Activated naive CD4-positive, alpha-beta T cell treated with anti-CD3 and anti-CD28 coated beads for 36 hours (primary cell): ENCODE measurements around the gene SLC25A26. TPM values are rescaled to one million over a fixed set of nuclear protein-coding genes. Genes with fewer than 3 reads are reported as not detected.

Experiments
- CTCF ChIA-PET: fragments of 350-600 bp; sonication (Branson Sonifier 250); formaldehyde crosslinking; loops from one replicate; lab custom pipeline; 2021; ENCODE audit warnings: antibody characterized with exemption; lab: Charles Lee
- DNase-seq: peaks from one replicate; pipeline ENCODE4 v3.0.0-alpha.2; 2020
- H3K27ac Mint-ChIP-seq: one replicate; pipeline ENCODE4 v1.8.0; 2021; ENCODE audit warnings: mild to moderate bottlenecking, mixed read lengths
- H3K27me3 Mint-ChIP-seq: one replicate; pipeline ENCODE4 v1.8.0; 2021; ENCODE audit warnings: low read depth, mixed read lengths
- H3K36me3 Mint-ChIP-seq: one replicate; pipeline ENCODE4 v1.8.0; 2021; ENCODE audit warnings: low read depth, mixed read lengths
- H3K4me1 Mint-ChIP-seq: one replicate; pipeline ENCODE4 v1.8.0; 2021; ENCODE audit warnings: low read depth, mixed read lengths
- H3K4me3 Mint-ChIP-seq: one replicate; pipeline ENCODE4 v1.8.0; 2021; ENCODE audit warnings: mild to moderate bottlenecking, moderate library complexity, mixed read lengths
- H3K9me3 Mint-ChIP-seq: one replicate; pipeline ENCODE4 v1.8.0; 2021; ENCODE audit warnings: mixed read lengths
- intact Hi-C: fragments of 100-400 bp; cut with micrococcal nuclease; formaldehyde crosslinking; loops from one replicate; pipeline ENCODE4 v1.15.1; 2023
- total RNA-seq, 2 experiments: library from RNA; stranded (reverse); gene quantifications; one replicate each; pipeline ENCODE4 v1.2.3, GENCODE V29; 2021

Gene SLC25A26
- total RNA-seq, 2 experiments from 2014 or later: 25.3 to 26.3 TPM

GRCh38 chr3:66338927-66339326 lies 118.1 kb downstream of the SLC25A26 start:
- H3K9me3 Mint-ChIP-seq: no peaks in the 10 kb centered on the region
- CTCF ChIA-PET: no interaction called here
- intact Hi-C loops: no loop called here
- H3K4me3 Mint-ChIP-seq: no peak overlapping the region
- H3K4me1 Mint-ChIP-seq: peaks cover 23% of the 10 kb centered on the region
- H3K27me3 Mint-ChIP-seq: no peaks in the 10 kb centered on the region
- H3K36me3 Mint-ChIP-seq: no peaks in the 10 kb centered on the region
- no peak for DNase-seq
- no peak overlapping the region for H3K27ac Mint-ChIP-seq

GRCh38 chr3:66342717-66343356 lies 122.0 kb downstream of the SLC25A26 start:
- Mint-ChIP-seq H3K9me3 (no peaks in the 10 kb centered on the region), H3K27ac (no peak overlapping the region), H3K27me3 (no peaks in the 10 kb centered on the region), H3K4me3 (no peak overlapping the region), H3K4me1 (peaks cover 3% of the 10 kb centered on the region), H3K36me3 (peaks cover 21% of the 10 kb centered on the region)
- intact Hi-C loops: no loop called here
- CTCF ChIA-PET: interaction anchor here (0.6 to 1.2 kb wide), 3 partner anchors 12 to 65 kb away, joined by 3 to 5 read pairs (median 4); no protein-coding TSS in a partner anchor
- no peak for DNase-seq

- no peak overlapping the region for H3K27ac Mint-ChIP-seq
- no peak for DNase-seq
- no peaks in the 10 kb centered on the region for H3K9me3 Mint-ChIP-seq
- no peaks in the 10 kb centered on the region for H3K4me1 Mint-ChIP-seq
- CTCF ChIA-PET: interaction anchor here (0.6 kb wide), 1 partner anchor 594 kb away, joined by 5 read pairs; no protein-coding TSS in a partner anchor
- peaks cover 24% of the 10 kb centered on the region for H3K36me3 Mint-ChIP-seq
- H3K4me3 Mint-ChIP-seq: no peak overlapping the region
- no peaks in the 10 kb centered on the region for H3K27me3 Mint-ChIP-seq
- intact Hi-C loops: no loop called here
These were observed 123.6 kb downstream of the SLC25A26 start for GRCh38 chr3:66344391-66344811.

GRCh38 chr3:66344848-66345578 lies 124.2 kb downstream of the SLC25A26 start:
- intact Hi-C loops: no loop called here
- CTCF ChIA-PET: interaction anchor here (0.6 kb wide), 1 partner anchor 593 kb away, joined by 5 read pairs; no protein-coding TSS in a partner anchor
- peaks cover 24% of the 10 kb centered on the region for H3K36me3 Mint-ChIP-seq
- H3K4me3 Mint-ChIP-seq: no peak overlapping the region
- H3K27ac Mint-ChIP-seq: no peak overlapping the region
- H3K27me3 Mint-ChIP-seq: no peaks in the 10 kb centered on the region
- no peaks in the 10 kb centered on the region for H3K9me3 Mint-ChIP-seq
- DNase-seq: no peak
- no peaks in the 10 kb centered on the region for H3K4me1 Mint-ChIP-seq

GRCh38 chr3:66348704-66349103 lies 127.9 kb downstream of the SLC25A26 start:
- intact Hi-C loops: no loop called here
- CTCF ChIA-PET: no interaction called here

GRCh38 chr3:66350601-66351000 lies 129.8 kb downstream of the SLC25A26 start:
- intact Hi-C loops: no loop called here
- Mint-ChIP-seq H3K4me1 (peaks cover 6% of the 10 kb centered on the region), H3K9me3 (no peaks in the 10 kb centered on the region), H3K36me3 (peaks cover 29% of the 10 kb centered on the region), H3K4me3 (no peak overlapping the region), H3K27ac (no peak overlapping the region), H3K27me3 (no peaks in the 10 kb centered on the region)
- no peak for DNase-seq
- CTCF ChIA-PET: no interaction called here

More at GRCh38 chr3:66348704-66349103, 127.9 kb downstream of the SLC25A26 start:
- H3K27me3 Mint-ChIP-seq: no peaks in the 10 kb centered on the region
- no peak overlapping the region for H3K27ac Mint-ChIP-seq
- H3K4me3 Mint-ChIP-seq: no peak overlapping the region
- no peaks in the 10 kb centered on the region for H3K4me1 Mint-ChIP-seq
- H3K36me3 Mint-ChIP-seq: peaks cover 31% of the 10 kb centered on the region
- no peaks in the 10 kb centered on the region for H3K9me3 Mint-ChIP-seq
- no peak for DNase-seq

- Mint-ChIP-seq H3K9me3 (no peaks in the 10 kb centered on the region), H3K27me3 (no peaks in the 10 kb centered on the region), H3K36me3 (peaks cover 13% of the 10 kb centered on the region), H3K4me3 (no peak overlapping the region), H3K4me1 (peaks cover 7% of the 10 kb centered on the region), H3K27ac (no peak overlapping the region)
- intact Hi-C loops: no loop called here
- DNase-seq: no peak
- CTCF ChIA-PET: no interaction called here
These were observed 132.2 kb downstream of the SLC25A26 start for GRCh38 chr3:66353039-66353438.

GRCh38 chr3:66353530-66353929 lies 132.7 kb downstream of the SLC25A26 start:
- CTCF ChIA-PET: interaction anchor here (0.6 kb wide), 1 partner anchor 31 kb away, joined by 6 read pairs; no protein-coding TSS in a partner anchor
- H3K27ac Mint-ChIP-seq: no peak overlapping the region
- H3K4me1 Mint-ChIP-seq: peaks cover 7% of the 10 kb centered on the region
- intact Hi-C loops: no loop called here
- DNase-seq: no peak
- H3K27me3 Mint-ChIP-seq: no peaks in the 10 kb centered on the region
- H3K9me3 Mint-ChIP-seq: no peaks in the 10 kb centered on the region
- H3K4me3 Mint-ChIP-seq: no peak overlapping the region
- H3K36me3 Mint-ChIP-seq: peaks cover 12% of the 10 kb centered on the region

- no peak overlapping the region for H3K4me3 Mint-ChIP-seq
- H3K27ac Mint-ChIP-seq: no peak overlapping the region
- intact Hi-C loops: no loop called here
- H3K9me3 Mint-ChIP-seq: no peaks in the 10 kb centered on the region
- CTCF ChIA-PET: interaction anchor here (0.6 to 1.2 kb wide), 2 partner anchors 11 to 30 kb away, joined by 4 to 6 read pairs; no protein-coding TSS in a partner anchor
- H3K4me1 Mint-ChIP-seq: peaks cover 7% of the 10 kb centered on the region
- H3K36me3 Mint-ChIP-seq: peaks cover 12% of the 10 kb centered on the region
- DNase-seq: no peak
- no peaks in the 10 kb centered on the region for H3K27me3 Mint-ChIP-seq
These were observed 133.2 kb downstream of the SLC25A26 start for GRCh38 chr3:66354001-66354400.

GRCh38 chr3:66355394-66355793 lies 134.6 kb downstream of the SLC25A26 start:
- Mint-ChIP-seq H3K27me3 (no peaks in the 10 kb centered on the region), H3K4me1 (peaks cover 7% of the 10 kb centered on the region), H3K36me3 (peaks cover 9% of the 10 kb centered on the region), H3K27ac (no peak overlapping the region), H3K4me3 (no peak overlapping the region), H3K9me3 (no peaks in the 10 kb centered on the region)
- intact Hi-C loops: no loop called here
- no peak for DNase-seq
- CTCF ChIA-PET: interaction anchor here (1.1 to 2.0 kb wide), 2 partner anchors 23 to 79 kb away, joined by 3 to 5 read pairs; no protein-coding TSS in a partner anchor

- H3K27ac Mint-ChIP-seq: no peak overlapping the region
- CTCF ChIA-PET: interaction anchor here (1.0 to 2.0 kb wide), 3 partner anchors 22 to 460 kb away, joined by 3 to 5 read pairs (median 3); no protein-coding TSS in a partner anchor
These were observed 135.2 kb downstream of the SLC25A26 start for GRCh38 chr3:66355997-66356396.

GRCh38 chr3:66361356-66361755 lies 140.6 kb downstream of the SLC25A26 start:
- Mint-ChIP-seq H3K27me3 (no peaks in the 10 kb centered on the region), H3K36me3 (peaks cover 3% of the 10 kb centered on the region), H3K4me1 (no peaks in the 10 kb centered on the region), H3K9me3 (no peaks in the 10 kb centered on the region), H3K27ac (no peak overlapping the region), H3K4me3 (no peak overlapping the region)
- CTCF ChIA-PET: no interaction called here
- intact Hi-C loops: no loop called here
- no peak for DNase-seq

More at GRCh38 chr3:66355997-66356396, 135.2 kb downstream of the SLC25A26 start:
- H3K4me1 Mint-ChIP-seq: peaks cover 7% of the 10 kb centered on the region
- intact Hi-C loops: no loop called here
- H3K36me3 Mint-ChIP-seq: peaks cover 7% of the 10 kb centered on the region
- H3K9me3 Mint-ChIP-seq: no peaks in the 10 kb centered on the region
- DNase-seq: no peak
- H3K27me3 Mint-ChIP-seq: no peaks in the 10 kb centered on the region
- H3K4me3 Mint-ChIP-seq: no peak overlapping the region
